Measurements from ENCODE around the gene PCDHGA1.
"Not testable (repeated sequence)": the region's sequence is repeated elsewhere in the genome, so short reads cannot be mapped to it uniquely, and the experiment has no call there.

The PCDHGA1 gene

DNA sequence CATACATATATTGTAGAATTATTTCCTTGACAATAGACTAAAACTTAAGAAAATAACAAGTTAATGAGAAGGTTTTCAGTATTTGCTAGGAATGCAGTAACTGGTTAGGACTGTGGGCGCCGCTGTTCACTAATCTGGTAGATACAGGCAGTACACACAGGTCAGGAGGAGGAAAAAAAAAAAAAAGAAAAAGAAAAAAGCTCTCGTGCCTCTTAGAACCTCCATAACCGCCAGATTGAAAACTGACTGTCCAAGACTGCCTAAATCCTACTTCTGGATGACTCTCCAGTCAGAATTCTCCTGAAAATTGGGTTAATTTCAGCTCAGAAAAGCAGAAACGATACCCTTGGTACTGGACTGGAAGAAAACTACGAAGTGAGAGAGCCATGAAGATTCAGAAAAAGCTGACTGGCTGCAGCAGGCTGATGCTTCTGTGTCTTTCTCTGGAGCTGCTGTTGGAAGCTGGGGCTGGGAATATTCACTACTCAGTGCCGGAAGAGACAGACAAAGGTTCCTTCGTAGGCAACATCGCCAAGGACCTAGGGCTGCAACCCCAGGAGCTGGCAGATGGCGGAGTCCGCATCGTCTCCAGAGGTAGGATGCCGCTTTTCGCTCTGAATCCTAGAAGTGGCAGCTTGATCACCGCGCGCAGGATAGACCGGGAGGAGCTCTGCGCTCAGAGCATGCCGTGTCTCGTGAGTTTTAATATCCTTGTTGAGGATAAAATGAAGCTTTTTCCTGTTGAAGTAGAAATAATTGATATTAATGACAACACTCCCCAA lies at the start of gene PCDHGA1:
Gene PCDHGA1, plus strand, starts transcription at position 216 of the 782 bp plus-strand sequence.
- DNase-seq (ENCODE audit: insufficient read length, low spot score) (no peak), FAIRE-seq (no peak)
- TF ChIP-seq, protein P1, sequence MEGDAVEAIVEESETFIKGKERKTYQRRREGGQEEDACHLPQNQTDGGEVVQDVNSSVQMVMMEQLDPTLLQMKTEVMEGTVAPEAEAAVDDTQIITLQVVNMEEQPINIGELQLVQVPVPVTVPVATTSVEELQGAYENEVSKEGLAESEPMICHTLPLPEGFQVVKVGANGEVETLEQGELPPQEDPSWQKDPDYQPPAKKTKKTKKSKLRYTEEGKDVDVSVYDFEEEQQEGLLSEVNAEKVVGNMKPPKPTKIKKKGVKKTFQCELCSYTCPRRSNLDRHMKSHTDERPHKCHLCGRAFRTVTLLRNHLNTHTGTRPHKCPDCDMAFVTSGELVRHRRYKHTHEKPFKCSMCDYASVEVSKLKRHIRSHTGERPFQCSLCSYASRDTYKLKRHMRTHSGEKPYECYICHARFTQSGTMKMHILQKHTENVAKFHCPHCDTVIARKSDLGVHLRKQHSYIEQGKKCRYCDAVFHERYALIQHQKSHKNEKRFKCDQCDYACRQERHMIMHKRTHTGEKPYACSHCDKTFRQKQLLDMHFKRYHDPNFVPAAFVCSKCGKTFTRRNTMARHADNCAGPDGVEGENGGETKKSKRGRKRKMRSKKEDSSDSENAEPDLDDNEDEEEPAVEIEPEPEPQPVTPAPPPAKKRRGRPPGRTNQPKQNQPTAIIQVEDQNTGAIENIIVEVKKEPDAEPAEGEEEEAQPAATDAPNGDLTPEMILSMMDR (IDR thresholded peaks at IDR 0.05; ENCODE audit: insufficient read depth, missing control alignments) = peak; percentile 29

DNA sequence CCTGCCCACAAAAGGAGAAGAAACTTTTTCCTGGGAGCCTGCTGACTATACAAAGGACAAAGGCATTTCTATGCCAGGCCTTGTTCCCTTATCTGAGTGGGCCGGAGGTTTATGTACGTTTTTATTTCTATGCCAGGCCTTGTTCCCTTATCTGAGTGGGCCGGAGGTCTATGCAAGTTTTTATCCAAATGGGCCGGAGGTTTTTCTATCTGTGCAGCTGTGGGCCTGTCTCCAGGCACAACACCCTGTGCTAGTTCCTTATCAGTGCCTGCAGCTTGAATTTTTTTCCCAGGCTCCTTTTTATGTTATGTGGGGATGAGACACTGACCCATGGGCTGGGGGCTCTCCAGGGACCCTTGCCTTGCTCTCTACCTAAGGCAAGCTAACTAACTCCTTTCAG lies 31.9 kb upstream of the PCDHGA1 start:
- DNase-seq (ENCODE audit: insufficient read length, low spot score) (no peak), FAIRE-seq (no peak)
- TF ChIP-seq, protein P1 (IDR thresholded peaks at IDR 0.05; ENCODE audit: insufficient read depth, missing control alignments) = no peak

DNA sequence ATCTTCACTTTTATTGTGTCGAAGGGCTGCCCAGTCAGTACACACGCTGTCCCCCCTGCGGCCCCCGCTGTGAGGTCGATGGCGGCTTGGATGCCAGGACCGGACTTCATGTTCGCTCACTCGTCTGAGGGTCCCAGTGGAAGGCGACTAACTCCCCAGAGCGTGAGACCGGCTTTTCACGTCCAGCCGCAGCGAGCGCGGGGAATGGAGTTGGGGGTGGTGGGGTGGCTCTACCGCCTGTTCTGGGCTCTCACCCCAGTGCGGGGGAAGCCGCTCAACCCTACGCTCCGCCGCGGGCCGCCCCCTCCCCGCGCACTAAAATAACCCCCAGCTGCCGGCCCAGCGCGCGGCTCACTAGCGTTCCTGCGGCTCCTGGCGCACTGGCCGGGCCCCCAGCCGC lies 26.6 kb upstream of the PCDHGA1 start, which contains the start of gene SLC25A2:
Gene SLC25A2, minus strand, starts transcription at position 294 of the 400 bp plus-strand sequence. Its CDS starts 184 bp downstream, at position 110.
- TF ChIP-seq, protein P1 (IDR thresholded peaks at IDR 0.05; ENCODE audit: insufficient read depth, missing control alignments) = no peak
- no peak for FAIRE-seq

DNA sequence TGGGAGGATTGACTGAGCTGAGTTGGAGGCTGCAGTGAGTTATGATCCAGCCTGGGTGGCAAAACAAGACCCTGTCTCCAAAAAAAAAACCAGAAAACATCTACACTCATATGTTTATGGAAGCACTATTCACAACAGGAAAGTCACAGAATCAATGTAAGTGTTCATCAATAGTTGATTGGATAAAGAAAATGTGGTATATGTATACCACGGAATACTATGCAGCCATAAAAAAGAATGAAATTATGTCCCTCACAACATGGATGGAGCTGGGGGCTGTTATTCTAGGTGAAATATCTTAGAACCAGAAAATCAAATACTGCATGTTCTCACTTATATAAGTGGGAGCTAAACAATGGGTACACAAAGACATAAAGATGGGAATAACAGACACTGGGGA lies 23.7 kb upstream of the PCDHGA1 start:
- DNase-seq (ENCODE audit: insufficient read length, low spot score) = no peak
- no peak for FAIRE-seq
- TF ChIP-seq, protein P1 (IDR thresholded peaks at IDR 0.05; ENCODE audit: insufficient read depth, missing control alignments) = no peak

More for the DNA sequence above, 26.6 kb upstream of the PCDHGA1 start, which contains the start of gene SLC25A2:
- DNase-seq (ENCODE audit: insufficient read length, low spot score) = no peak

DNA sequence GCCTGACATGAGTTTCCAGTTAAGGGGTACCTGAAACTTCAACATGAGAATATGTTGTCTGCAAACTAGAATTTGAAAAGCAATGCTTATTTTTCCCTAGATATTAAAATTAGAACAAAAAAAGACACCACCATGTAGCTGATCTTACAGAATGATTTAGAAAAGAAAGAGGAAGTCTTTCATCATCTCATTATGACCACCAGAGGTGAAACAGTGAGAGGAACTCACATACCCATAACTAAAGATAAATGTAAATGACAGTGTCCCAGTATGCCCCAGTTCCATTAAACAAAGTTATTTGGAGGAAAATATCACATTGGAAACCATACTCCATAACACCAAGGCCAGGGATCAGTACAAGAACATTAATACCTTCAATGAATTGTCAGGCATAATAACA lies 16.6 kb upstream of the PCDHGA1 start:
- no peak for FAIRE-seq
- TF ChIP-seq, protein P1 (IDR thresholded peaks at IDR 0.05; ENCODE audit: insufficient read depth, missing control alignments) = no peak
- DNase-seq (ENCODE audit: insufficient read length, low spot score) = no peak

DNA sequence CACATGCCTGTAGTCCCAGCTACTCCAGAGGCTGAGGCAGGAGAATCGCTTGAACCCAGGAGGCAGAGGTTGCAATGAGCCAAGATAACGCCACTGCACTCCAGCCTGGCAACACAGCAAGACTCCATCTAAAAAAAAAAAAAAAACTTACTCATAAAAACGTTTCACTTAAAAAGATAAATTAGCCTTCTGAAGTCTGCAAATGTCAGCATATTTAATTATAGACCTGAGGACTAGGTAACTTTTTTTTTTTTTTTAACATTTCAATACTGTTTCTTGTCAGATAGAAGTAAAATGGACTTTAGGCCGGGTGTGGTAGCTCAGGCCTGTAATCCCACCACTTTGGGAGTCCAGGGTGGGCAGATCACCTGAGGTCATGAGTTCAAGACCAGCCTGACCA lies 13.4 kb upstream of the PCDHGA1 start:
- not testable (repeated sequence) for DNase-seq (ENCODE audit: insufficient read length, low spot score); FAIRE-seq

DNA sequence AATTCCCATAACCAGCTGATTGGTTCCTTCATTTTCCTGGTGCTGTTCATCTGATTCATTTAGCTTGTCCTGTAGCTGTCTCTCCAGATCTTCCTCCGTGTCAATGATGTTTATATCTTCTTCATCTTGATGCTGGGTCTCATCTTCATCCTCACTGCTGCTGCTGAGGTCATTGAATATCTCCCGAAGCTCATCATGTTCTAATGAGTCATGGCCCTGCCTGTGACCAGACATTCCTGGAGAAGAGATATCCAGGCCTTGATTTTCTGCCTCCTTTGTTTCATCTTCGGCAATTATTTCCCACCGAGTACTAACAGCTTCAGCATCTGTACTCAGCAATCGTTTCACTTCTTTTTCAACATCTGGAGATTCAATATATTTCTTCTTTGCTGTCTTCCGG lies 11.1 kb upstream of the PCDHGA1 start:
- FAIRE-seq = no peak
- TF ChIP-seq, protein P1 (IDR thresholded peaks at IDR 0.05; ENCODE audit: insufficient read depth, missing control alignments) = no peak
- DNase-seq (ENCODE audit: insufficient read length, low spot score) = no peak

Data from D721Med (cell line).